GM21529 (cell line): ENCODE data around the gene E2F4.

Source experiments
- ATAC-seq: cut with Tn5 transposase; IDR thresholded peaks from one replicate; pipeline ENCODE4 v1.9.1; 2021; ENCODE audit not compliant: unreplicated experiment

The E2F4 gene

DNA sequence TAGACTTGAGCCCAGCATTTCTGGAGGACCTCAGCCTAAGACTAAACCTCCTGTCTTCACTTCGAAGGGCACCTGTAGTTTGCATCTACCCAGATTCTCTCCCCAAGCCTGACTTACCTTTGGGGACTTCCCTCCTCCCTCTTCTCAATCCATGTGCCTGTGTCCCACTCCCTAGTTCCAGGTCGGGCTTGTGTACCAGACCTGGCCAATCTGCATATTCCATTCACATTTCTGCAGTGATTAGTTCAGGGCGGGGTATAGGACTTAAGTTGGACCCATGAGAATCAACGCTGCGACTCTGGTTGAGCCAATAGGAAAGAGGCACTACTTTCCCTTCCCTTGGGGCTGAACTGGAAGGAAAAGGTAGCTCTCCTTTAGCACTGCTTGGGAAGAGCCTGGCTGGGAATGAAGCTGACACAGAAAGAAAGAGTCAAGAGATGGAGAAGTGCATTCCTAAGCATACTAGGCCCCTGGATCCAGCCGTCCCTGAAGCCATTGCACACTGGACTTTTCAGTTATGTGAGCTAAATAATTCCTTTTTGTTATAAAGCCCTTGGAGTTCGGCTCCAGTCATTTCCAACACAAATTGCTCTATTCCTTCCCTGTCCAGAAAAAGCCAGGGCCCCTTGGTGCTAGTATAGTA lies 34.7 kb upstream of the E2F4 start:
- ATAC-seq, result no peak

DNA sequence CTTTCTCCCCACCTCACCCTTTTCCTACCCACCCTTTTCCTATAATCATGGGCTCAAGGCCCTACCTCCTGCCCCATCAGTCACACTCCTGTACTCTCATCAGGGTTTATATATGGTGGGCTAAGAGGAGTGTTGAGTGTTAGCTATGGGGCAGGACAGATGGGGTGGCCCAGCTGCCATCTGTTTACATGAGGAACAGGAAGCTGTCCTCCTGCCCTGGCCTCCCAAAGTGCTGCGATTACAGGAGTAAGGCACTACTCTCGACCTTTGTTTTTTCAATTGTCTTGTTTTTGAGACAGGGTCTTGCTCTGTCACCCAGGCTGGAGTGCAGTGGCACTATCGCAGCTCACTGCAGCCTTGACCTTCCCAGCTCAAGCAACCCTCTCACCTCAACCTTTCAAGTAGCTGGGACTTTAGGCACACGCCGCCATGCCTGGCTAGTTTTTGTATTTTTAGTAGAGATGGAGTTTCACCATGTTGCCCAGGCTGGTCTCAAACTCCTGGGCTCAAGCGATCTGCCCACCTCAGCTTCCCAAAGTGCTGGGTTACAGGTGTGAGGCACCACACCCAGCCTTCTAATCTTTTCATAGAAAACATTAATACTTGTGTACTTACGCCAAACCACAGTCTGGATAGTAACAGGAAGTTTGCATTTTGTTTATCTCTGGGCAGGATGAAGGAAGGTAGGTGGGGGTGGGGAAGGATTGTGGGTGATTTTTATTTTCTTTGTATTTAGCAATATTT lies 33.9 kb upstream of the E2F4 start:
- ATAC-seq, result no peak

DNA sequence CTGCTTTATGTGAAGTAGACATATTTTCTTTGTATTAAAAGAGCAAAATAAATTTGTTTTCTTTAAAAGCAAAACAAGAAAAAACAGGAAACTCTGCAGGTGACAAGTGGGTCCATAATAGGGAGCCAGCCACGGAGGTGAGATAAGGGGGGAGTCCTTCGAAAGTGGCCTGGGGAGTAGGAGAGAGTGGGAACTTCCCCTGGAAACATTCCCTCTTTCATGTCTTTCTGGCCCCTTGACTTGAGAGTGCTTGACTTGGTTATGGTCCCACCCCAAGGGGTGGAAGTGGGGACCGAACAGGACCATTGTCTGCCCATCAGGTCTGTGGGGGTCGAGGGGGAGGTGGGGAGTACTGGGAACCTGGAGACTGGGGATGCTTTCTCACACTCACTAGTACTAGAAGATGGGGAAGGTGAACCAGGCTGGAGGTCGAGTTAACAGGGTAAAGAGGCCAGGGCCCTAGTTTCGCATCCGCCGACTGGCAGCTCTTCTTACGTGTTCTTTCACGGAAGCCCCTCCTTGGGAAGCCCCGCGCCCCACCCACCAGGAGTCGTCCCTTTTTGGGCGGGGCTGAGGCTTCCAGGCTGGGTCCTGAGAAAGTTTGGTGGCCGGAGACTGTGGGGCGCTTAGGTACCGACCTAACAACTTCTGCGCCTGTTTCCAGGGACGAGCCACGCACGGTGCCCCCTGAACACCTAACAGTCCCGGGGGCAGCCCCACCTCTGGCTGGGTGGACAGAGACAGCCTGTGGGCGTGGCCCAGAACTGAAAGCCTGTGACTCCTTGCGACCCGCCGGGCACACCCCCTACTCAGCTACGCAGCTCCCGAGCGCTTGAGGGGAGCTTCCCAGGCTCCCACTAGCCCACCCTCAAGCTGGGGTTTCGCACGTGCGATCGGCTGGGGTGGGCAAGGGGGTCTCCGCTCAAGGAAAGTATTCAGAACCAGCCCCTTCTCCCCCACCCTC lies 33.0 kb upstream of the E2F4 start:
- peak; percentile 40 for ATAC-seq

DNA sequence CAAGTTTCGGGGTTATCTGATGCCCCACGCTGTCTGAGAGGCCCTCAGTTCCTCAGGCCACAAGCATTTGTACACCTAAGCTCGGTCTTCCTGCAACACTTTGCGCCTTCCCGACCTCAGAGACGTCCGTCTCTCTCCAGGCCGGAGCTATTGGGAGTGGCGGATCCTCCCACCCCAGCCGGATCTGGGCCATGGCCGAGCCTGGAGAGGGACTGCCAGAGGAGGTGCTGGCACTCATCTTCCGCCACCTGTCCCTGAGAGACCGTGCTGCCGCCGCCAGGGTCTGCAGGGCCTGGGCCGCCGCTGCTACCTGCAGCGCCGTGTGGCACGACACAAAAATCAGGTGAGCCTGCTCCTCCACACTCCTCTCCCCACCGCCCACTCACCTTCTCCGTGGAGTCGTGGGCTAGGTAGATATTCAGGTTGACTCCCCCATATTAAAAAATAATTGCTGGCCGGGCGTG lies 30.3 kb upstream of the E2F4 start:
- no peak for ATAC-seq

DNA sequence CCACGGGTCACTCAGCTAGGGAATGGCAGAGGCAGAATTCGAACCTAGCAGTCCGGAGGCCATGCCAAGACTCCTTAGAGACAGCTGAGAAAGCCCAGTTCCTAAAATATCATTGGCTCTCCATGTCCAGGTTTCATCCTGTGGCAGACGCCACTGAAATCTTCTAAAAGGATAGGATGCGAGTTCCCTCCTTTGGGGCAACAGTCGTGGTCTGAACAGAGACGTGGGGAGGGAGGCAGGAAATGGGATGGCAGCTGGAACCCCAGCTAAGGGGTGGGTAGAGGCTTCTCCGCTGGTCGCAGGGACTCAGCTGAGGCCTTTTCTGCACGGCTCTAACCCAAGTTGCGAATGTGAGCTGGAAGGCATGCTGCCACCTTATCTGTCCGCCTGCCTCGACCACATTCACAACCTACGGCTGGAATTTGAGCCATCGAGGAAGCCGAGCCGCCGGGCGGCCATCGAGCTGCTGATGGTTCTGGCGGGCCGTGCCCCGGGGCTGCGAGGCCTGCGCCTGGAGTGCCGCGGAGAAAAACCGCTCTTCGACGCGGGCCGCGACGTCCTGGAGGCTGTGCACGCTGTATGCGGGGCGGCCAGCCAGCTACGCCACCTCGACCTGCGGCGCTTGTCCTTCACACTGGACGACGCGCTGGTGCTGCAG lies 29.3 kb upstream of the E2F4 start:
- no peak for ATAC-seq

DNA sequence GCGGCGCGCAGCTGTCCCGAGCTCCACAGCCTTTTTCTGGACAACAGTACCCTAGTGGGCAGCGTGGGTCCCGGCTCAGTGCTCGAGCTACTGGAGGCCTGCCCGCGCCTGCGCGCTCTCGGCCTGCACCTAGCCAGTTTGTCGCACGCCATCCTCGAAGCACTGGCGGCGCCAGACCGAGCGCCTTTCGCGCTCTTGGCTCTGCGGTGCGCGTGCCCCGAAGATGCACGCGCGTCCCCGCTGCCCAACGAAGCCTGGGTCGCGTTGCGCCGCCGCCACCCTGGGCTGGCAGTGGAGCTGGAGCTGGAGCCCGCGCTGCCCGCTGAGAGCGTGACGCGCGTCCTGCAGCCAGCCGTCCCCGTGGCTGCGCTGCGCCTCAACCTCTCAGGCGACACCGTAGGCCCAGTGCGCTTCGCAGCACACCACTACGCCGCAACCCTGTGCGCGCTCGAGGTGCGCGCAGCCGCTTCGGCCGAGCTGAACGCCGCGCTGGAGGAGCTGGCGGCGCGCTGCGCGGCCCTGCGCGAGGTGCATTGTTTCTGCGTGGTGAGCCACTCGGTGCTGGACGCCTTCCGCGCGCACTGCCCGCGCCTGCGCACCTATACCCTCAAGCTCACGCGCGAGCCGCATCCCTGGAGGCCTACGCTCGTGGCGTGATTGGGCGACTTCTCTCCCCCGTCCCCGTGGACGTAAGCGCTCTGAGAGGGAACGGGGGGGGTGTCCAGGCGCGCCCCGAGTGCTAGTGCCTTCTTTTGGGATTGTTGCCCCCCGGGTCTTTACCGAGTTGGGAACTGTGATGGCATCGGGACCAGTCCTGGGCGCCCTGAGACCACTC lies 28.6 kb upstream of the E2F4 start:
- no peak for ATAC-seq

DNA sequence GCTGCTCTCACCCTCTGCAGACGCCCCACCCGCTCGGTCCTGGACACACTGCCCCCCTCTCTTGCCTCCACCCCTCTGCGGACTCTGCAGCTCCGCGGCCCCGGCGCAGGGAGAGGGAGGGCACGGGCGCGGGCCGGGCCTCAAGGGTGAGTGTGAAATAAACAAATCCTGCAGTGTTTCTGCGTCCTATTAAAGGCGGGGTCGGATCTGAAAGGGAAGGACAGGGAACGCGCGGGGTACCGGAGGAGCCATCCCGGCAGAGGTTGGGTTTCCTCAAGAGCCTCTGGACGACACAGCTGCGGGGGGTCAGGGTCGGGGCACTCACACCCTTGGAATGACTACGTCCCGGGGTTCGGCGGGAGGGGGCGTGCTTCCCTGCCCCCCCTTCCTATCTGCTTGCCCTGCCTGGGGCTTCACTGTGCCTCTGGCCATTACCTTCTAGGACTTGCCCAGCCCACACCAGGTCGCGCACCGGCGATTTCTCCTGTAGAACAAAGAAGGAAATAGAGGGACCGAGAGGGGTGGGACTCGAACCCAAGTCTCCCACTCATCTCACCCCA lies 27.9 kb upstream of the E2F4 start:
- no peak for ATAC-seq

DNA sequence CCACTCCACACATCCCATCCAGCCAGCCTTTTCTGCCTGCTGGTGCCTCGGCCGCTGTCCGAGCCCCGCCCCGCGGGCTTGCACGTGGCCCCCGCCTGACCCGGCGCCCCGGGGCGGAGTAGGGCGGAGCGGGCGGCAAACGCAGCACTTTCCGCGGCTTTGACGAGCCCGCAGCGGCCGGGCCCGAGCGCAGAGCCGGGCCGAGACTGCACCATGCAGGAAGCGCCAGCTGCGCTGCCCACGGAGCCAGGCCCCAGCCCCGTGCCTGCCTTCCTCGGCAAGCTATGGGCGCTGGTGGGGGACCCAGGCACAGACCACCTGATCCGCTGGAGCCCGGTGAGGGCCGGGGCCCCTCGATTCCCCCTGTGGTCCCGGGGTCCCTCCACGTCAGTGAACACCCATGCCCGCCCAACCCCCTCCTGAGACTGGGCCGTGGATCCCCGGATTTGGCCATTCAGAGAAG lies 27.3 kb upstream of the E2F4 start, which contains the start of gene HSF4:
Gene HSF4 (plus strand): TSS at position 147 of the 463 bp plus-strand sequence. CDS start 67 bp downstream, at position 214.
- no peak for ATAC-seq

DNA sequence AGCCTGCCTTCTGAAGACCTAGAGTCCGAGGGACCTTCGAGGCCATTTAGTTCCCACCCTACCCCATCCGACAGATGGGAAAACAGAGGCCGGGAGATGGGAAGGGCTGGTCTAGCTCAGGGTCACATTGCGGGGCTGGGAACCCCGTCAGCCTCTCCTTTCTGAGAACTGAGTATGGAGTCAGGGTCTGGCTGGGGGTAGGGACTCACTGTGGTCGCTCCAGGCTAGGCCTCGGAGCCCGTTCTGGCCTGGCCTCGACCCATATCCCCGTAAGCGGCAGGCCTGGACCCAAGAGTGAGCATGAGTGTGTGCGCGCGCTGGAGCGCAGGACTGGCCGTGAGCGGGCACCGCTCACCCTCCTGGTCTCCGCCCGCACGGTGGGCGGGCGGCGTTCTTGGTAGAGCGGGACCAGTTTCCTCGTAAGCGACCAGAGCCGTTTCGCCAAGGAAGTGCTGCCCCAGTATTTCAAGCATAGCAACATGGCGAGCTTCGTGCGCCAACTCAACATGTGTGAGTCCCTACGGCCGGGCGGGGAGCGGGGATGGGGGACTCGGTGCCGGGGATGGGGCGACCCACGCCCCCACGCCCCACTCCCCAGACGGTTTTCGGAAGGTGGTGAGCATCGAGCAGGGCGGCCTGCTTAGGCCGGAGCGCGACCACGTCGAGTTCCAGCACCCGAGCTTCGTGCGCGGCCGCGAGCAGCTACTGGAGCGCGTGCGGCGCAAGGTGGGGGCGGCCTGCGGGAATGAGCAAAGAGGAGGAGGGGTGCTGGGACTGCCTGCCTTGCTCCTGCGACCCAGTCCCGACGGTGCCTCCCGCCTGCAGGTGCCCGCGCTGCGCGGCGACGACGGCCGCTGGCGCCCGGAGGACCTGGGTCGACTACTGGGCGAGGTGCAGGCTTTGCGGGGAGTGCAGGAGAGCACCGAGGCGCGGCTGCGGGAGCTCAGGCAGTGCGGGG lies 26.6 kb upstream of the E2F4 start:
- ATAC-seq, result no peak

DNA sequence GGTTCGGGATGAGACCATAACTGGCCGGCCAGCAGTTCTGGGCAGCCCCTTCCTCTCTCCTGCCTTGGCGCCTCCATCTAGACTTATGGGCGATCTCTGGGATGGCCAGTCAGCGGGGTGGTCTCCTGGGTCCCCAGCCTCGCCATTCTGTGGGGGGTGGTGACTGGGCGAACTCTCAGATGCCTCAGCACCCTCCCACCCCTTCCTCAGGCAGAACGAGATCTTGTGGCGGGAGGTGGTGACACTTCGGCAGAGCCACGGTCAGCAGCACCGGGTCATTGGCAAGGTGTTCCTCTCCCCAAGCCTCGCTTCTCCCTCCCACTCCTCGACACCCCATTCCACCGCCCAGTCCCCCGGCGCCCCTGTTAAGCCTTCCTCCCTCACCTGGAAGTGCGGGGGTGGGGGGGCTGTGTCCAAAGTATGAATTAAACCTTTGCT lies 25.8 kb upstream of the E2F4 start:
- no peak for ATAC-seq

DNA sequence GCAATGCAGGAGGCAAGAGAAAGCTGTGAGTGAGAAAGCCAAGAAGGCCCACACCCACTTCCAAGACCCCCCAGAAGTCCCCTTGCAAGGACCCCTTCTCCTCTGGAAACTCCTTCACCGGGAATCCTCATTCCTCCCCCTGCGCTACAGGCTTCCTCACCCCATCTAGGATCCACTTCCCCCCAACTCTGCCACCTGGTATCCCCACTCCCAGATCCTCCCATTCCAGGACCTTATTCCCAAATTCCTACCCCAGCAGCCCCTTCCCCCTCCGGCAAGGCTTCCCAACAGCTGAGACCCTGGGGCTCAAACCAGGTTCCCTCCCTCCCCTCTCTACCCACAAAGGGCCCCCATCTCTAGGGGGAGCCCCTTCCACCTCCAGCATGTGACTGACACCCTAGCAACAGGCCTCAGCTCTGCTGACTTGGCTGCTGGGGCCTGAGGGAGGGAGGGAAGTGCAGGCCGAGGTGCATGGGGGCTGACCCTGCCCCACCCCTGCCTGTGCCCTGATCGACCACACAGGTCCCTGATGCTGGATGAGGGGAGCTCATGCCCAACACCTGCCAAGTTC lies 25.3 kb upstream of the E2F4 start:
- ATAC-seq, result no peak

DNA sequence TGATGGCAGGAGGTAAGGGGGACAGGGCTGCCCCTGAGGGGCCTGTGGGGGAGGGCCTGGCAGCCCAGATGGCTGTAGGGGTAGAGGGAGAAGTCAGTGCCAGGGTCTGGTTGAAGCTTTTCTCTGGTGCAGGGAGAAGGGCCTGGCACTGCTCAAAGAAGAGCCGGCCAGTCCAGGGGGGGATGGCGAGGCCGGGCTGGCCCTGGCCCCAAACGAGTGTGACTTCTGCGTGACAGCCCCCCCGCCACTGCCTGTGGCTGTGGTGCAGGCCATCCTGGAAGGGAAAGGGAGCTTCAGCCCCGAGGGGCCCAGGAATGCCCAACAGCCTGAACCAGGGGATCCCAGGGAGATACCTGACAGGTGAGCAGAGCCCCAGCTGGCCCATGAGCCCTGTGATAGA lies 24.4 kb upstream of the E2F4 start:
- ATAC-seq, result no peak

DNA sequence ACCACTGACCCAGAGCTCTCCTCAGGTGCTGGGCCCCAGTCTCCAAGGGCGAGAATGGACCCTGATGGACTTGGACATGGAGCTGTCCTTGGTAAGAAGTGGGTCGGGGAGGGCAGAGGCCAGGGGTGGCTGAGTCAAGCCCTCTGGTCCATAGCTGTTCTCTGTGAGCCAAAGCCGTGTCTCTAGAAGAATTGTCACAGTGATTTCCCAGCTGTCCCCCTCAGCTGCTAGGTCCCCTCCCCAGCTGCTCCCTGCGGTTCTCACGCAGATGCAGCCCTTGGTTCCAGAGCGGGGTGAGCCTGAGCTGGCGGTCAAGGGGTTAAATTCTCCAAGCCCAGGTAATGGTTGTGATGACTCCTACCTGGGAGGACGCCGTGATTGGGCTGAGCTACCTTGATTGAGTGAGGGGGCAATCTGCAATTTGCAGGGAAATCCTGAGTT lies 22.9 kb upstream of the E2F4 start:
- no peak for ATAC-seq

DNA sequence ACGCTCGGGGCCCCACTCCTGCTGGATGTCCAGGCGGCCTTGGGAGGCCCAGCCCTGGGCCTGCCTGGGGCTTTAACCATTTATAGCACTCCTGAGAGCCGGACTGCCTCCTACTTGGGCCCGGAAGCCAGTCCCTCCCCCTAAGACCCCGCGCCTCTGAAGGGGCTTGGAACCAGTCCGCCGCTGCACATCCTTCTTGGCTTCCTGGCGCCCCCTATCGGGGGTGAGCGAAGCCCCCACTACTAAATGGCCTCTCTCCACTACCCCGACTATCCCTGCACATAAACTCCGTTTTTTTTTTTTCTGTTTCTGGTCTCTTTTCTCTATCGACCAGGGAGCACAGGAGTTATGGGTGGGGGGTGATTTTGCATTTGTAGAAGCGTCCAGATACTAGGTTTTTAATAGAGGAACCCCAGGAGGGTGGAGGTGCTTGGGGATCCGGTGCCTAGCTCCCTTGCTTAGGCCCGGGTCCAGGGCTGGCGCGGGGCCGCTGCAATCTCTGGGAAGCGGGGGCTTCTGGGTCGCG lies 22.2 kb upstream of the E2F4 start:
- ATAC-seq, result no peak

DNA sequence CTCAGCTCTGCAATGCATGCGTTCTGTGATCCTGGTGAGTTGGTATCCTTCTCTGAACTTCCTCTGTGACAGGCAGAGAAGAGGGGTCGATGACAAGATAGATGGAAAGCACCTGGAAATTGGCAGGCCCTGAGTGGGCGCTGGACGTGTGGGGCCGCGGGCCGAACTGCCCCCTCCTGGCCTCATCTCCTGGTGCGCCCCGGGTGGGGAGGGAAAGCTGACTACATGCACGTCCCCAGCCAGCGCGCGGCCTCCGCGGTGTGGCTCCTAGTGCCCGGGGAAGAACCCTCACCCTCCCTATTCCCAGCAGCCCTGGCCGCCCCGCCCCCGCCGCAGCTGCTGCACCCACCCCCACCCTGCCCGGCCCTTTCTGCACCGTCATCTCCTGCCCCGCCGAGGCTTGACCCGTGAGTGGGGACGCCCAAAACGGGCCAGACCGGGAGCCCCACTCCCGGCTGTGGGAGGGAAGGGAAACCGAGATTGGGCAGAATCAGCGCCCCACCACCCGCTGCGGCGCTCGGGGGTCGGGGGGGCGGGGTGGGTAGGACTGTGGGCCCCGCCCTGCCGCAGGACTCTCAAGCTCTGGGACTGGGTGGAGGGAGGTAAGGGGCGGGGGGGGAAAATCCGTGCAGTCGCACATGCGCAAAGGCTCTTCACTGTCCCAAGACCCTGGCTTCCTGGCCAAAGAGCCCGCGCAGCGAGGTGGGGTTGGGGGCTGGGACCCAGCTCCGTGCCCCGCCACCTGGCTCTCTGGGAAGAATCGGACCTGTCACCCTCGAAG lies 21.6 kb upstream of the E2F4 start, which contains the start of gene NOL3:
Gene NOL3 (plus strand): TSS at position 371 of the 781 bp plus-strand sequence.
- ATAC-seq, result peak; percentile 48

DNA sequence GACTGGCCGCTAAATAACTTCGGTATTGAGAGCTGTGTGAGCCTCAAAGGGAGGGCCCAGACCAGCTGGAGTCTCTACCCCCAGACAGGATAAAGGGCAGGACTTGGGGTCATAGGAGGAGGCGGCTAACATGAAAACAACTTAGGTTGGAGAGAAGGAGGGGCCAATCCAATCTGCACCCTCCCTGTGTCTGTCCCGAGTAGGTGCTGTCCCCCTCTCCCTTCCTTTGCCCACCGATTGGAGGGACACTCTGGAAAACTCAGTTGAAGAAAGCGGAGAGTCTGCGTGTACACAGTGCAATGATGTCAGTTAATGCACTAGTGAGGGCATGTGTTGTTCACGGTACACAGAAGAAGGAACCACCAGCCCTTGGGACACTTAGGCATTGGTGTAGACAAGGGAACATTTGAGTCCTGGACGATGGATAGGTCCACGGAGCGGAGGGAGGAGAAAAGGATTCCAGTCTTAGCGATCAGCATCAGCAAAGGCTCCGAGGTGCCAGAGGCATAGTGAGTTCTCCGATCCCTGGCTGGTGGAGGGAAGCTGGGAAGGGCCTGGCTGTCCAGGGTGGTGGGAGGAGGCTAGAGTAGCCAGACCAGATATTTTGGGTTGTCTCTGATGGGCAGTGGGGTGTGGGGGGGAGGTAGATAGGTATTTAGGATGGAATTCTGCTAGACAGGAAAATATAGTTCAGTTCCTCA lies 20.9 kb upstream of the E2F4 start:
- ATAC-seq, result peak; percentile 7
